K562 (cell line): Measurements from ENCODE around the gene GSTO2. TPM values are rescaled to one million over a fixed set of nuclear protein-coding genes. Genes with fewer than 3 reads are reported as not detected.
A peak's percentile ranks its signal among the peaks of the same experiment; 100 is the strongest.

Experiments
- ARNT ChIP-seq, 2 experiments: fragments of 450-650 bp; IDR thresholded peaks; 2 replicates each; pipeline ENCODE4 v1.6.1; 2016; ENCODE audit warnings: mild to moderate bottlenecking in 1 of 2
- BHLHE40 ChIP-seq: IDR thresholded peaks from 2 replicates; pipeline ENCODE4 v1.6.1; 2011; ENCODE audit warnings: low read length, improper control_type of control experiment
- CXXC5 ChIP-seq: fragments of 250-450 bp; sonication (Bioruptor Pico); IDR thresholded peaks from 2 replicates; pipeline ENCODE4 v1.8.0; 2022; ENCODE audit warnings: inconsistent platforms, mild to moderate bottlenecking, moderate library complexity
- DACH1 ChIP-seq: fragments of 450-650 bp; IDR thresholded peaks from 2 replicates; pipeline ENCODE4 v1.6.1; 2018; ENCODE audit not compliant: partially characterized antibody
- EGR1 ChIP-seq: fragments of 450-650 bp; conservative IDR thresholded peaks from 2 replicates; pipeline ENCODE4 v1.6.1; 2017; ENCODE audit warnings: mild to moderate bottlenecking
- EP400 ChIP-seq: fragments of 450-650 bp; IDR thresholded peaks from 2 replicates; pipeline ENCODE4 v1.6.1; 2017; ENCODE audit warnings: antibody characterized with exemption, mild to moderate bottlenecking, moderate library complexity
- GABPB1 ChIP-seq: sonication (generic); formaldehyde crosslinking; IDR thresholded peaks from 2 replicates; pipeline ENCODE4 v1.8.0; 2022; ENCODE audit warnings: mild to moderate bottlenecking, missing genetic modification reagents
- GATAD2B ChIP-seq: fragments of 450-650 bp; IDR thresholded peaks from 2 replicates; pipeline ENCODE4 v1.6.1; 2017; ENCODE audit warnings: mild to moderate bottlenecking, borderline replicate concordance
- HNRNPLL ChIP-seq: fragments of 200-400 bp; formaldehyde crosslinking; IDR thresholded peaks from 2 replicates; pipeline ENCODE4 v1.6.1; 2017; ENCODE audit warnings: low read length, low read depth, mild to moderate bottlenecking; ENCODE audit not compliant: poor library complexity, severe bottlenecking
- KDM5B ChIP-seq: fragments of 200-600 bp; sonication (generic); IDR thresholded peaks from 2 replicates; pipeline ENCODE4 v1.6.1; 2012; ENCODE audit warnings: low read depth, mild to moderate bottlenecking, moderate library complexity, low read length, control low read depth, inconsistent platforms; ENCODE audit not compliant: insufficient replicate concordance
- MNT ChIP-seq, 2 experiments: fragments of 450-650 bp; conservative IDR thresholded peaks; 2 replicates each; pipeline ENCODE4 v1.6.1; 2017; ENCODE audit warnings: mild to moderate bottlenecking in 2 of 2, moderate library complexity in 2 of 2
- PHF8 ChIP-seq: fragments of 200-600 bp; sonication (generic); IDR thresholded peaks from 2 replicates; pipeline ENCODE4 v1.6.1; 2012; ENCODE audit warnings: mixed run types, mild to moderate bottlenecking, inconsistent platforms, low read length, moderate library complexity, borderline replicate concordance
- RERE ChIP-seq: sonication (generic); formaldehyde crosslinking; IDR thresholded peaks from 2 replicates; pipeline ENCODE4 v1.8.0; 2023; ENCODE audit warnings: missing genetic modification reagents, mild to moderate bottlenecking, borderline replicate concordance
- SIN3A ChIP-seq, 2 experiments: fragments of 150-350 bp in 1 of 2; IDR thresholded peaks; 2 replicates each; pipeline ENCODE4 v1.6.1; 2011 to 2016; ENCODE audit warnings: borderline replicate concordance in 2 of 2, low read depth in 2 of 2, low read length in 2 of 2, mild to moderate bottlenecking in 2 of 2, moderate library complexity in 2 of 2; ENCODE audit not compliant: control insufficient read depth in 1 of 2
- SUPT5H ChIP-seq: fragments of 450-650 bp; IDR thresholded peaks from 2 replicates; pipeline ENCODE4 v1.6.1; 2016
- TFAP4 ChIP-seq: sonication (generic); formaldehyde crosslinking; IDR thresholded peaks from 2 replicates; pipeline ENCODE4 v1.8.0; 2022; ENCODE audit warnings: missing genetic modification reagents, mild to moderate bottlenecking, moderate library complexity, borderline replicate concordance
- ZBTB7A ChIP-seq: IDR thresholded peaks from 2 replicates; pipeline ENCODE4 v1.6.1; 2011; ENCODE audit warnings: low read depth, mild to moderate bottlenecking, low read length, moderate library complexity, borderline replicate concordance; ENCODE audit not compliant: control insufficient read depth
- ZNF146 ChIP-seq: IDR thresholded peaks from one replicate; pipeline ENCODE4 v1.6.1; 2018; ENCODE audit warnings: missing compliant biosample characterization; ENCODE audit not compliant: unreplicated experiment
- polyA plus RNA-seq, 8 experiments: library from polyadenylated mRNA; depleted of rRNA in 4 of 8; stranded (reverse) in 5 of 8; unstranded in 3 of 8; fragments of >200 nt; fragmentation: Nextera tagmentation in 2 of 8; fragmentation: Illumina TruSeq in 1 of 8; extraction: Ambion mirVana in 2 of 8; extraction: Trizol in 1 of 8; gene quantifications; 2 replicates each; pipeline versions ENCODE4 v1.2.1 to v1.2.3, GENCODE V29; 2011 to 2014; ENCODE audit warnings: inconsistent platforms in 1 of 8, missing spikeins in 1 of 8
- total RNA-seq, 7 experiments: library from RNA; depleted of rRNA in 6 of 7; stranded (reverse); fragments of >200 nt in 6 of 7; fragmentation: Illumina TruSeq in 2 of 7; extraction: Trizol in 2 of 7; gene quantifications; 2 replicates each; pipeline versions ENCODE4 v1.2.1 to v1.2.3, GENCODE V29; 2011 to 2021; ENCODE audit warnings: low replicate concordance in 1 of 7

Gene GSTO2
- total and polyA plus RNA-seq, 9 of the 15 experiments (the other 6 are each of a cell fraction or from before 2014, with no cell fraction given), result 0.18 to 1.8 (median 0.90) TPM

GRCh38 chr10:104254493-104255310 lies 14.3 kb upstream of the GSTO2 start, which contains the start of gene GSTO1 (continued):
- TF ChIP-seq ARNT (IDR thresholded peaks at IDR 0.05) (0 out of 4 replicates have a peak, but pooled peaks of 1 of the 2 experiments have one; percentile 11), EGR1 (peak; percentile 88), ZBTB7A (peak; percentile 74; the same call in 1 of the 2 replicates), HNRNPLL (peak; percentile 32), GATAD2B (0 out of 2 replicates have a peak, but pooled peaks have one; percentile 60), CXXC5 (CRISPR knock-in tag) (peak; percentile 78), BHLHE40 (peak; percentile 40), RERE (no peak), DACH1 (no peak), GABPB1 (CRISPR knock-in tag) (peak; percentile 64; the same call in 1 of the 2 replicates), PHF8 (peak; percentile 75; the same call in 1 of the 2 replicates), KDM5B (peak; percentile 84), SIN3A (IDR thresholded peaks at IDR 0.05; ENCODE audit: borderline replicate concordance in 2 of 2, control insufficient read depth in 1 of 2, low read depth in 2 of 2, low read length in 2 of 2) (0 out of 4 replicates have a peak, but pooled peaks have one; percentile 24 to 67), TFAP4 (CRISPR knock-in tag) (0 out of 2 replicates have a peak, but pooled peaks have one; percentile 42), ZNF146 (CRISPR knock-in tag) (no peak), EP400 (peak; percentile 72), MNT (conservative IDR thresholded peaks at IDR 0.05) (peak; percentile 16 to 60; a peak in 3 of 4 replicates), SUPT5H (peak; percentile 82)
